HG02885 (cell line): ENCODE measurements around the gene MMP14.
"Not testable (repeated sequence)": the region's sequence is repeated elsewhere in the genome, so short reads cannot be mapped to it uniquely, and the experiment has no call there.

Source experiments
- ATAC-seq: cut with Tn5 transposase; IDR thresholded peaks from one replicate; pipeline ENCODE4 v1.9.1; 2021; ENCODE audit warnings: mild to moderate bottlenecking; ENCODE audit not compliant: unreplicated experiment, poor library complexity

Gene MMP14

GRCh38 chr14:22839159-22839779 is 2.9 kb downstream of the MMP14 start:
- no peak for ATAC-seq

- ATAC-seq = no peak
Observed at GRCh38 chr14:22841311-22841710, 4.9 kb downstream of the MMP14 start.

GRCh38 chr14:22841769-22842168 is 5.4 kb downstream of the MMP14 start:
- no peak for ATAC-seq

- ATAC-seq = no peak
Observed at GRCh38 chr14:22842211-22843122, 6.1 kb downstream of the MMP14 start.

GRCh38 chr14:22843123-22843925 is 6.9 kb downstream of the MMP14 start:
- ATAC-seq = no peak

GRCh38 chr14:22844221-22845102 is 8.1 kb downstream of the MMP14 start:
- no peak for ATAC-seq

GRCh38 chr14:22845103-22845394 is 8.7 kb downstream of the MMP14 start:
- ATAC-seq = no peak

- no peak for ATAC-seq
Observed at GRCh38 chr14:22845821-22846625, 9.6 kb downstream of the MMP14 start.

- ATAC-seq = no peak
Observed at GRCh38 chr14:22846811-22847307, 10.5 kb downstream of the MMP14 start.

- no peak for ATAC-seq
Observed at GRCh38 chr14:22847661-22848341, 11.4 kb downstream of the MMP14 start.

- no peak for ATAC-seq
Observed at GRCh38 chr14:22848351-22849164, 12.2 kb downstream of the MMP14 start.

GRCh38 chr14:22849212-22849819 is 12.9 kb downstream of the MMP14 start:
- ATAC-seq = no peak

- no peak for ATAC-seq
Observed at GRCh38 chr14:22850944-22851764, 14.8 kb downstream of the MMP14 start.

- not testable (repeated sequence) for ATAC-seq
Observed at GRCh38 chr14:22852178-22852577, 15.8 kb downstream of the MMP14 start.

- no peak for ATAC-seq
Observed at GRCh38 chr14:22852599-22852939, 16.2 kb downstream of the MMP14 start.

GRCh38 chr14:22852940-22853767 is 16.8 kb downstream of the MMP14 start:
- peak; percentile 86 for ATAC-seq
